Right ventricle myocardium inferior (tissue), 1 donor: ENCODE results near the gene ADGRD1. TPM values are rescaled to one million over a fixed set of nuclear protein-coding genes. Genes with fewer than 3 reads are reported as not detected.
"Not testable (repeated sequence)": the region's sequence is repeated elsewhere in the genome, so short reads cannot be mapped to it uniquely, and the experiment has no call there.

ENCODE experiments used
- ATAC-seq: fragments of 200-7000 bp; cut with Tn5 transposase; one replicate; pipeline ENCODE4 v1.9.1; 2020; ENCODE audit warnings: mild to moderate bottlenecking, moderate library complexity
- DNase-seq: peaks from one replicate; pipeline ENCODE4 v3.0.0; 2021; ENCODE audit errors: missing footprints
- intact Hi-C: fragments of 100-400 bp; cut with DNase I; formaldehyde crosslinking; loops from one replicate; pipeline ENCODE4 v1.11.0; 2022
- total RNA-seq: library from RNA; stranded (reverse); fragmentation: NEBNext Ultra II Directional; extraction: Animal tissue kit (Norgen Biotek cat#: 25700); gene quantifications from one replicate; pipeline ENCODE4 v1.2.1, GENCODE V29; 2021
- donor health status: DM: no; HTN: yes; CAD: no; lungs with severe emphysema.

Gene ADGRD1
- total RNA-seq, 1 donor from 2014 or later, result 89.1 TPM

DNA sequence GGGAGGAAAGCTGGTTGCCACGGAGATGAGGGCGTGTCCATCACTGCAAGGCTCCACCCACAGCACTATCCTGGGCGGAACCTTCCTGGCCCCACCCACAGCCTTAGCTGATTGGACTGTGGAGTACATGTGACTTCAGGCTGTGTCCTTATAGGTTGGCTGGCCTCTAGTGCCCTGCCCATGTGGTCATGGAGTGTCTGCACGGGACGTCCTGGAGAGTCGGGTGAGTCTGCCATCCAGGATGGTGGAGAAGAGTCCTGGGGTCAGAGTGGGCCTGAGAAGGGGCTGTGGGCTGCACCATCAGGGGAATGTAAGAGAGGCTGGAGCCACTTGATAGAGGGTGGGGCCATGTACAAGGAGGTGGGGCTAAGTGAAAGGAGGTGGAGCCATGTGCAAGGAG lies 117.0 kb downstream of the ADGRD1 start:
- ATAC-seq, intact Hi-C loops, DNase-seq: not testable (repeated sequence)

DNA sequence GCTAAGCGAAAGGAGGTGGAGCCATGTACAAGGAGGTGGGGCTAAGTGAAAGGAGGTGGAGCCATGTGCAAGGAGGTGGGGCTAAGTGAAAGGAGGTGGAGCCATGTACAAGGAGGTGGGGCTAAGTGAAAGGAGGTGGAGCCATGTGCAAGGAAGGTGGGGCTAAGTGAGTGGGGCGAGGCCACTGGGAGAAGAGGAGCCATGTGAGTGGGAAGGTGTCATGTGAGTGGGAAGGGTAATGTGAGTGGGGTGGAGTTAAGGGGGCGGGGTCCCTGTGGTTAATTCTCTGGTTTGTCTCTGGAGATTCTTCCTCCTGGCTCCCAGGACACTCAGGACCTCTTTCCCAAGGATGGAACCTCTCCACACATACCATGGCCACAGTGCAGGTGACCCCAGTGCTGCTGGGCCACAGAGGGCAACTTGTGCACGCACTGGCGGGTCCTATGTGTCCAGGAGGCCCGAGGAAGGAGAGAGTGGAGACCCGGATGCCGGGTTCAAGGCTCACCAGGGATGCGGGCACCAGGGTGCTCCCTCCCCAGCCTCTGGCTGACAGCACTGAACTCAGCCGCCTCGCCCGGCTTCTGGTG lies 117.6 kb downstream of the ADGRD1 start:
- ATAC-seq, DNase-seq, intact Hi-C loops: not testable (repeated sequence)

DNA sequence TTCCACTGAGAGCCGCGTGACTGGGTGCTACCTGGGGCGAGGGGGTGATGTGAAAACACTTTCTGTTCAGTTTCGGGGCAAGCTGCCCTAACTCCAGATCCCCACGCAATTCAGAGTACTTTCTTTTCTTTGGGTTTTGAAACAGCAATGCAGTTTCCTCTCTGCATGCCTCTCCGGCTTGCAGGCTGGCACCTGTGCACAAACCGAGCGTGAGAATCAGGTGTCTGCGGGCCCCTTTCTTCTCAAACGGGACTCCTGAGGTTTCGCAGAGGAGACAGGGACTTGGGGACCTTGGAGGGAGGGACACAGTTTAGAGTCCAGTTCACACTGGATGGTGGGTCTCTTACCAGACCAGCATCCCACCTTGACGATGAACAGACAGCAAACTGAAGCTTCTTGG lies 118.2 kb downstream of the ADGRD1 start:
- ATAC-seq, DNase-seq, intact Hi-C loops: not testable (repeated sequence)

DNA sequence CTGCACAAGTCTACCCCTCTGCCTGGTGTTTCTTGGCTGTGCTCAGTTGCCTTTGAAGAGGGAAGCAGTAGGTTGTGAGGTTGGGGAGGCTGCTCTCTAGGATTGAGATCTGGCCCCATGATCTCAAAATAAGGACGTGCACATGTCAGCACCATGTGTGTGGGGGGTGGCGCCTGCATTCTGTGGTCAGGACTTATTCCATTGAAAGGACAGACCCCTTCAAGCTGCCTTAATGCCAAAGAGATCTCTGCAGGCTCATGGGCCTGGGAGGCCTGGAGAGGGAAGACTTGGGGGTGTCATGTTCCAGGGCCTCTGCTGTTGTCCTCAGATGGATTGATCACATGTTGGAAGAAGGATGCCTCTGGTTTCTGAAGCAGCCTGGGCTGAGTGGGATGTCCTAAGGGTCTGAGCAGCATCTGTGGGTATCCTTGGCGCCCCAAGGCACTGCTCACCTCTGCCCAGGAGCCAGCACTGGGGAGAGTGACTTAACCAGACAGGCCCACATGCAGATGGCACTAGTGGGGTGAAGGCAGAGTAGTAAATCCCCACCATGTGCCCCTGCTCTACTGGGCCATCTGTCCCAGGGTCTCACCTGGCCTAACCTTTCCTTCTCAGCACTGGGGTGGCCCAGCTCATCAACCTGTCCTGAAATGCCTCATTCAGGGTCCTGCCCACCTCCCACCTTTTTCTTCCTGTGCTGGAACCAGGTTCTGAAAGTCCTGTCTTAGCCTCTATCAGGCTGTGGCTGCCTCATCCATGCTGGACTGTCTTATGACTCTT lies 118.9 kb downstream of the ADGRD1 start:
- ATAC-seq, result no peak
- no peak for DNase-seq
- intact Hi-C loops, result no loop called here

DNA sequence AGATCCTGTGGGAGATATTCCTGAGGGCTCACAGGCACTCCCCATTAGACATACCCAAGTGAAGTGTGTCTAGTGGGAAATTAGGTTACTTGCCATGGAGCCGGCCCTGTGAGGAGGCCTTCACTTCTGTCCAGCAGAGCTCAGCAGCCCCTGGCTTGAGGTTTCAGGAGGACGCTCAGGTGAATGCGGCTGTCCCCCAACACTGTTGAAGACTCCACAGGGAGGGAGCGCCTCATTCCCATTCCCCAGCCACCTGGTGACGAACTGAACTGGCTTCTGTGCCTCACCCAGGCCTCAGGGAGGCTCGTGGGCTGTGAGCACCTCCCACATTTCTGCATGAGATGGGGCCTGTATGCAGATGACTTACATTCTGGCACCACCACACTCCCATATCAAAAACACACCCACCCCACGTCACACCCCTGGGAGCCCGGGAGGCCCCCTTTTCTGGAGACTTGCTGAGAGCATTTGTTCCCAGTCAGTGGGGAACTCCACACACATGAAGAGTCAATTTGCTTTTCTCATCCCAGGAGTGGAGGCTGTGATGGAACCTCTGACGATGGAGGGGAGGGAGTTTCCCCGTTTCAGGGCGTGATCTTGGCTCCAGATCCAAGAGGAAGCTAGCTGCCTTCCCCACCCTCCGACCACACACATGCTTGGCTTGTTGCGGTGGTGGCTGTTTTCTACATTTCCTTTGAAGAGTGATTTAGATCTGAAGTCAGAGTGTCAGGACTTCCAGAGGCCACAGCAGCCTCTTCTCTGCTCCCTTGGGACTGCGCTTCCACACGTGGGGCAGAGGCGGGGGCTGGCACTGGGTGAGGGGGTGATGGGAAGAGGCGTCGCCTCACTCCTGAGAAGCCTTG lies 120.7 kb downstream of the ADGRD1 start:
- peak; percentile 71 for ATAC-seq
- intact Hi-C loops, result loop anchor here (2.0 kb wide), 1 partner anchor 26 kb away; no protein-coding TSS in a partner anchor
- DNase-seq, result peak; percentile 72

DNA sequence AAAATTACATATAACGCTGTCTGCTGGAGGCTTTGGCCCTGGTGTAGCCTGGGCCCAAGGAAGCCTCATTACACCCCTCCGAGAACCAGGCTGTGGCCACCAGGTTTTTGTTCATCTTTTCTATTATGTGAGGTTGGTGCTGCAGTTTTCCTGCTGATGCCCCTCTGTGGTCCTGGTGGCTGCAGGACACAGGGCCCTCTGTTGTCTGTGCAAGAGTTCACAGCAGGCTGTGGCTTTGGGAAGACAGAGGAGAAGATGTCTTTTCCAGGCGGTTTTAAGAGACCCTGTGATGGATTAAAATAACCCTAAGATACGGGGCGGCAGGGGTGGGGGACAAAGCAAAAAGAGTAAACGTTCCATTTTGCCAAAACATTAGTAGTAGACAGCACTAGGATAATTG lies 121.5 kb downstream of the ADGRD1 start:
- ATAC-seq (no peak), DNase-seq (no peak)
- intact Hi-C loops, result loop anchor here (2.0 kb wide), 1 partner anchor 26 kb away; no protein-coding TSS in a partner anchor

DNA sequence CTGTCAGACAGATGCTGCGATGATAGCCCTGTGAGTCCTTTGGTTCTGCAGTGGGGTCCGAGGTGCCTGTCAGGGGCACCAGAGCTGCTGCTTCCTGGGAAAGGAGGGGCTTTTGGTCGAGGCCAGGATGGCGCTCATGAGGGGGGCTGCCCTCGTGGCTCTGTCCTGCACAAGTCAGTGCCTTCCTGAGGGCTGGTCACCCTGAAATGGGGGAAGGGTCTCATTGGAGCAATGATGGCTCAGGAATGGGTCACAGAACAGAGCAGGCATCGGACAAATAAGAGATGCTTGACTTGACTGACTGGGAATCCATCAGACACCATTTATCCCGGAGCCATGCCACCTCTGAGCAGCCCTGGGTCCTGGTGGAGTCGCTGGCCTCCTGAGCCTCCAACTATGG lies 121.9 kb downstream of the ADGRD1 start:
- ATAC-seq, result no peak
- intact Hi-C loops, result loop anchor here (2.0 kb wide), 1 partner anchor 27 kb away; no protein-coding TSS in a partner anchor
- no peak for DNase-seq

DNA sequence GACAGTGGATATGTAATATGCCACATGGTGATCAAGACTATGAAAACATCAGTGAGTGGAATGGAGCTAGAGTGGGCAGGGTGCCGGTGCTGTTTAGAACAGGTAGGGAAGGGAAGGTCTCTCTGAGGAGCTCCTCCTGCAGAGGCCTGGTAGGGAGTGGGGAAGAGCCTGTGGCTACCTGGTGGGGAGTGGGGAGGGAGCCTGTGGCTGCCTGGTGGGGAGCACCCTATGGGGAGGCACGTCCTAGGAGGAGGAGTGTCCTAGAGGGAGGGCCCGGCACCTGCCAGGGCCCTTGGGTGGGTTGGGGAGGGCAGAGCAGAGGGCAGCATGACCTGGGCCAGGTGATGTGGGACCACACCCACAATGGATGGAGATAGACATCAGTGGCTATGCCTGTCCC lies 122.6 kb downstream of the ADGRD1 start:
- ATAC-seq (no peak), DNase-seq (no peak)
- intact Hi-C loops, result no loop called here

DNA sequence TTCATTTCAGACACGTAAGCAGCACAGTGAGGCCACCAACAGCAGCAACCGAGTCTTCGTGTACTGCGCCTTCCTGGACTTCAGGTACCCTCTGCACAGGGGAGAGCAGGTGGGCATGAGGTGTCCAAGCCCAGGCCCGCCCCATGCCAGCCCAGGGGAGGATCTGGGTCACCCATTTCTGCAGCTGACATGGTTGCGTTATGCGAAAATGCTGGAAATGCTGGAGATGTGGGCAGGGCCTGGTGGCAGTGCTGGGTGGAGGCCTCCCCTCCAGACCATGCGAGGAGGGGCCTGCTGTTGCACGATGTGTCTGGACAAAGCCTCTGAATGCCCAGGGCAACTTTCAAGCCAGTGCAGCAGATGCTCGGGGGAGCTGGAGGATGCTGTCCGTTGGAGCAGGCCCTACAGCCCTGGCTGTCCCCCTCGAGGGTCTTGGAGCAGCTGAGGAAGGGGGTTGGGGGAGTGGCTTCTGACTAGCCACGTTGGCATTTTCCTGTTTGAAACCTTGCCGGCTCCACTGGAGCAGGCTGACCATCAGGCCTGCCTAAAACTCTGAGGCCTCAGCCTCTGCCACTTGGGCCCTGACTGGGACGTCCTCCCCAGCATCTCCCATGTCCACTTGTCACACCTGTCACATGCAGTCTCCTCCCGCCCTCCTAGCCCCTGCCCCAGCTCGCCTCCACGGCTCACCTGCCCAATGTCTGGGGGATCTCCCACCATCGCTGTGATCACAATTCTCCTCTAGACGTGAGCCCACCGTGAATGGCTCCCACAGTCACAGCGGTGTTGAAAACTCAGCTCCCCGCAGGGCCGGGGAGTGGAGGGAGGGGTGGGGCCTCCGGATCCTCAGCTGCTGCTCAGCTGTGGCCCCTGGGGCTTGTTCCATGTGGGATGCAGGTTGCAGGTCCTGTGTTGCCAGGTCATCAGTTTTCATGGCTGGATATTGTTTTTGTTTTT lies 123.4 kb downstream of the ADGRD1 start:
- ATAC-seq (no peak), DNase-seq (no peak)
- intact Hi-C loops, result no loop called here

DNA sequence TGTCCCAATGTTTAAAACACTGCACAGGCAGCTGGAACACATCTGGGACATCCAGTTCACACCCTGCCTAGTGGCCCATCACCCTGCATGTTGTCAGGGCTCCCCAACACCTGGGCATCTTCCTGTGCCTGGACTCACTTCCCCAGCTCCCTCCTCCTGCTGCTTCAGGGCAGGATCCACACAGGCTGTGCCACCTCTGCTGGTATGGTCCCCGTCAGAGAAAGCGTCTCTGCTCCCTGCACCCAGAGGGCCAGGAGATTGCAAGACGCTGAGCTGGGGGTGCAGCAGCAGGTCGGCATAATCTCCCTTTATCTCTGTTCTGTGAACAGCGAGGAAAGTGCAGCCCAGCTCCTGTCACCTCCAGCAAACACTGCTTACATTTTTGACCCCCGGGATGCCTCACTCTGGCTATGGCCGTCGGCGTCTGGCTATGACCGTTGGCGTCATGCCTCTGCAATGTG lies 124.3 kb downstream of the ADGRD1 start:
- no peak for DNase-seq
- intact Hi-C loops, result no loop called here
- ATAC-seq, result no peak

DNA sequence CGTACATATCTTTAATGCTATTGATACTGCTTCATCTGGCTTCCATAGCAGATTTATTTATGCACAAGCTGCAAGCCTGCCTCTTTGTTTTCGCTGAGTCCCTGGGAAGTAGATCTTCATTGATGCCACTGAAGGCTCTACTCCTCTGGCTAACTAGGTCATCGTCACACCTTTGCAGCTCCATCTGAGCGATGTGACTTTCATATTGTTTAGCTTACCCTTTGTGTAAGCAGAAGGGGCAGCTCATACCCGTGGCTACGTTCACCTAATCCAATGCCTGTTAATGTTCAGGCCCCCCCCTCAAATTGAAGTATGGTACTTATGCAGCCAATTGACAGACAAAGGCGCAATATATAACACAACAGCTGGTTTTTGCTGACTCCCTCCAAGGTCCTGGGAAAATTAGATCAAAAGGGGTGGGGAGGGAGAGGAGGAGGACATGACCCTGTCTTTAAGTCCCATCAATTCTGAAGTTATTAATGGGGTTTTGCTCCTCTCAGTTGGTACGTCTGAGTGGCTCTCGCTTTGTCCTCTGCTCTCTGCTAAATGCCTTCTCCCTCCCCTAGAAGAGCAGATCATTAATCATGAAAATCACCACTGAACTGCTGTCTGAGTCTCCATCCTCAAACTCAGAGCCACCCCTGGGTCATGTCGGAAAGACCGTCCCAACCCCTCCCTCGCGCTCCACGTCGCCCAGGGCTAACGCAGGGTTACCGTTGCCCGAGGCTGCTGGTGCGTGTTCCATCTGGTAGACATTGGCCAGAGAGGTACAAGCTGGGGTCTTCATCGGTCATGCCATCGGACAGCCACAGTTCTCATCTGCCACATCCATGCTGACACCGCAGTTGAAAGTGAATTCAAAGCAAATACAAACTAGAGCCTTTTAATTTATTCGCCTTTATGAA lies 128.8 kb downstream of the ADGRD1 start:
- intact Hi-C loops, result no loop called here
- ATAC-seq (no peak), DNase-seq (no peak)

DNA sequence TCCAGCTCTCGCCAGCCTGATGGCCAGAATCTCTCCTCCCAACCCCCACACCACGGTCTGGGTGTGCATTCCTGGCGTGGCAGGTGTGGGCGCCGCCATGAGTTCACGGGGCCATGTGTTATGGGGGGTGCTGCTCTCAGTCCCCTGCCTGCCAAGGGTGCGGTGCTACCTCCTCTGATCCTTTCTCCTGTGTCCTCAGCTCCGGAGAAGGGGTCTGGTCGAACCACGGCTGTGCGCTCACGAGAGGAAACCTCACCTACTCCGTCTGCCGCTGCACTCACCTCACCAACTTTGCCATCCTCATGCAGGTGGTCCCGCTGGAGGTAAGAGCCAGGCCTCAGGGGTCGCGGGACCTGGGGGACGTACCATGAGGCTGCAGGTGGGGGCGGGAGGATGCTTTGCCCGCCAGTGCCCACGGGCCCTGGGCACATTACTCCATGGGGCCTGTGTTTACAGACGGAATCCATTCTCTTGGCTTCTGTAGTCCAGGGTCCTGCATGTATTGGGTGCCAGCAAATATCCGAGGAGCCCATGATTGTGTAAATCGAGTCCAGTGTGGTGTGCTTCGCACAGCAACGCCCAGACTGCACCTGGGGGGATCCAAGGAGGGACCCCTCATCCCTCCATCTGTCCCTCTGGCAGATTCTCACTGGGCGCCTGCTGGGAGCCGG lies 130.8 kb downstream of the ADGRD1 start:
- no peak for DNase-seq
- intact Hi-C loops, result no loop called here

DNA sequence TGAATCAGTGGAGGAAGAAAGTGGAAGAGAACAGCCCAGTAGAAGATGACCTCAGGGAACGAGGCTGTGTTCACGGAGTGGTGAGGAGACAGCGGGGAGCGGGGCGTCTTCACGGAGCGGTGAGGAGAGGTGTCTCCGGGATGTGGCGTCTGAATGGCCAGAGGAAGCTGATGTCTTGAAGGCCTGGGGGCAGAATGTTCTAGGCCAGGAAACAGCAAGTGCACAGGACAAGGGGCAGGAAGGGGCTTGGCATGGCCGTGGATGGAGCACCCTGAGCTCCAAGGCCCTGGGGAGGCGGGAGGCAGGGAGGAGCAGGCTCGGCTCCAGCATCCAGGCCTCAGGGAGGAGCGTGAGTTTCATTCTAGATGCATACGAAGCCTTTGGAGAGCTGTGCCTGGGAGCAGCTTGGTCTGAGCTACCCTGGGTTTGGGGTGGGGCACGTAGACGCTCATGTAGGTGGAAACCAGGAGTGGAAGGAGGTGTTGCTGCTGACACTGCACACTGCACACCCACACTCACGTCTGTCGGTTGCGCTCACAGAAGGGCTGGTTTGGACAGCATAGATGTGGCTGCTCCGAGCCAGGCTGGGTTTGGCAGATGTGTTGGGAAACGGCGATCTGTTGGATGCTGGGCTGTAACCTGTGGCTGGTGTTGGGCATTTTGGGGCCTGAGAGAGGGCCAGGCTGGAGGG lies 131.6 kb downstream of the ADGRD1 start:
- intact Hi-C loops, result no loop called here
- no peak for DNase-seq
- ATAC-seq, result peak; percentile 23

More for the DNA sequence above, 130.8 kb downstream of the ADGRD1 start:
- ATAC-seq, result no peak

DNA sequence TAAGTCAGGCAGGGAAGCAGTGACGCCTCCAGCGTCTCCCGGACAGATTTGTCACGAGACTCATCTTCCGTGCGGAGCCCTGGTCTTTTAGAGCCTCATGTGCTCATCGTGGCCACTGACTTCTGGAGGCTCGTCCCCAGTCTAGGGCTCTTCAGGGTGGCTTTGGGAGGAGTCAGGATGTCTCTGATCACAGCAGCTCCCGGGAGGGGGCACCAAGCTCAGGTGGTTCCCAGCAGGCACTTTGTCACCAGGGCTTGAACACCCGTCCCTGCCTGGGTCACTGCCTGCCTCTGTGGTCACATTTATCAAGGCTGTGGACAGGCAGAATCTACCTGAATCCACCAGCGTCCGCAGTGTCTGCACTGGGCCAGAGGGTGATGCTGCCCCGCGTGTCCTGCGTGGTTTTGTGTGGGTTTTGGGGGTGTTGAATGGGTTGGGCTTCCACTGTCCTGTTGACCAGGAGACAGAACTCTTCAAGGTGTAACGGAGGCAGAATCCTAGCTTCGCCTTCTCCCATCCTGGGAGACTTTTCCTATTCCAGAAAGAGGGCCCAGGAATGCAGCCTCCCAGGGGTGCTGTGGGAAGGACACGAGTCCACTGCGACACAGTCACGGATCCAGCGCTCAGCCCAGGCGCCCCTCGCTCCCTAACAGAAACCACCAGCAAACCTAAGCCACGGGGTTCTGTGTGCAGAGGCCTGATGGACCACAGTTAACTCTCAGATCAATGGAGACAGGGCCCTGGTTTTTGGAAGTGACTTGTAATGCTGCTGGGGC lies 132.3 kb downstream of the ADGRD1 start:
- intact Hi-C loops, result no loop called here
- DNase-seq (no peak), ATAC-seq (no peak)

DNA sequence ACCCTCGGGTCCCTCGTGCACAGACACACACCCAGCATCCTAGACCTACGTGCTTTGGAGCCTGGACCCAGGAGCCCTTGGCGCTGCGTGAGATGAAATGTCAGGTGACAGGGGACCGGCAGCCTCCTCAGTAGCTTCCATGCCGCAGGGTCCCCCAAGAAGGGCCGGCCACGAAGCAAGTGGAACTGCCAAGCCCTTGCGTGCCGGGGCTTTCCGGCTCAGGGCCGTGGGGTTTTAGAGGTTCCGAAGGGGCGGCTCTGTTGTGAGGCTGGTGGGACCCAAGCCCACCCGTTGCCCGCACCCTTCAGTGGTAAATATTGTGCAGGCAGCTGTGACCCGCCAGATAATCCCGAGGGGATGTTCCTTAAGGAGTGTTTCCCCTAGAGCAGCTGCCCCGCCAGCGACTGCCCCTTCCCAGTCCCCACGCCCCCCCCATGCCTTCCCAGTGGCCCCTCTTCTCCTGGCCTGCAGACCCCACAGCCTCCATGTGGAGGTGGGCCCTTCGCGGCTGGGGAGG lies 133.7 kb downstream of the ADGRD1 start:
- no peak for ATAC-seq
- intact Hi-C loops, result no loop called here
- no peak for DNase-seq
